ENCODE measurements around the gene LRRC74A.

Gene LRRC74A

GRCh38 chr14:76916040-76916715, 90.0 kb downstream of the LRRC74A start:
- no peaks in the 10 kb centered on the region for H3K27me3 ChIP-seq (replicated peaks; ENCODE audit: control insufficient read depth, insufficient read depth, low read length)
- no peaks in the 10 kb centered on the region for H3K36me3 ChIP-seq (ENCODE audit: control insufficient read depth, insufficient read depth, low read length)
- no peak overlapping the region for H3K4me3 ChIP-seq (replicated peaks; ENCODE audit: low read depth, low read length)
- DNase-seq (ENCODE audit: extremely low read depth, insufficient read length), result no peak
- no peak for TF ChIP-seq CTCF (IDR thresholded peaks at IDR 0.05; ENCODE audit: insufficient read depth, low read length, poor library complexity, severe bottlenecking)

GRCh38 chr14:76917158-76917596, 91.0 kb downstream of the LRRC74A start:
- TF ChIP-seq CTCF (IDR thresholded peaks at IDR 0.05; ENCODE audit: insufficient read depth, low read length, poor library complexity, severe bottlenecking), result peak; percentile 48
- H3K4me3 ChIP-seq (replicated peaks; ENCODE audit: low read depth, low read length), result no peak overlapping the region
- no peak for DNase-seq (ENCODE audit: extremely low read depth, insufficient read length)

GRCh38 chr14:76917745-76918255, 91.6 kb downstream of the LRRC74A start:
- Histone ChIP-seq H3K4me3 (replicated peaks; ENCODE audit: low read depth, low read length) (no peak overlapping the region), H3K27me3 (replicated peaks; ENCODE audit: control insufficient read depth, insufficient read depth, low read length) (no peaks in the 10 kb centered on the region), H3K36me3 (ENCODE audit: control insufficient read depth, insufficient read depth, low read length) (no peaks in the 10 kb centered on the region)
- DNase-seq (ENCODE audit: extremely low read depth, insufficient read length), result no peak
- no peak for TF ChIP-seq CTCF (IDR thresholded peaks at IDR 0.05; ENCODE audit: insufficient read depth, low read length, poor library complexity, severe bottlenecking)

More at GRCh38 chr14:76917158-76917596, 91.0 kb downstream of the LRRC74A start:
- Histone ChIP-seq H3K27me3 (replicated peaks; ENCODE audit: control insufficient read depth, insufficient read depth, low read length) (no peaks in the 10 kb centered on the region), H3K36me3 (ENCODE audit: control insufficient read depth, insufficient read depth, low read length) (no peaks in the 10 kb centered on the region)

GRCh38 chr14:76918256-76918781, 92.1 kb downstream of the LRRC74A start:
- Histone ChIP-seq H3K27me3 (replicated peaks; ENCODE audit: control insufficient read depth, insufficient read depth, low read length) (no peaks in the 10 kb centered on the region), H3K4me3 (replicated peaks; ENCODE audit: low read depth, low read length) (no peak overlapping the region), H3K36me3 (ENCODE audit: control insufficient read depth, insufficient read depth, low read length) (no peaks in the 10 kb centered on the region)
- no peak for TF ChIP-seq CTCF (IDR thresholded peaks at IDR 0.05; ENCODE audit: insufficient read depth, low read length, poor library complexity, severe bottlenecking)
- DNase-seq (ENCODE audit: extremely low read depth, insufficient read length), result no peak

GRCh38 chr14:76918782-76919394, 92.7 kb downstream of the LRRC74A start:
- no peak for DNase-seq (ENCODE audit: extremely low read depth, insufficient read length)
- peak; percentile 20 for TF ChIP-seq CTCF (IDR thresholded peaks at IDR 0.05; ENCODE audit: insufficient read depth, low read length, poor library complexity, severe bottlenecking)
- Histone ChIP-seq H3K4me3 (replicated peaks; ENCODE audit: low read depth, low read length) (no peak overlapping the region), H3K27me3 (replicated peaks; ENCODE audit: control insufficient read depth, insufficient read depth, low read length) (no peaks in the 10 kb centered on the region), H3K36me3 (ENCODE audit: control insufficient read depth, insufficient read depth, low read length) (no peaks in the 10 kb centered on the region)

All from GM06990 (cell line).